GM12891 (cell line): ENCODE data around the gene RLN2.

Experiments used
- PAX5 ChIP-seq: IDR thresholded peaks from 2 replicates; pipeline ENCODE4 v1.6.1; 2011; ENCODE audit warnings: low read length, moderate library complexity, mild to moderate bottlenecking; ENCODE audit not compliant: insufficient read depth, severe bottlenecking
- POLR2A ChIP-seq: IDR thresholded peaks from 2 replicates; pipeline ENCODE4 v1.6.1; 2011; ENCODE audit warnings: low read depth, low read length, control low read depth
- POLR2AphosphoS5 ChIP-seq: IDR thresholded peaks from 2 replicates; pipeline ENCODE4 v1.6.1; 2011; ENCODE audit warnings: low read depth, low read length, control low read depth
- POU2F2 ChIP-seq: IDR thresholded peaks from 2 replicates; pipeline ENCODE4 v1.6.1; 2011; ENCODE audit warnings: low read depth, mild to moderate bottlenecking, control low read depth, low read length, moderate library complexity
- SPI1 ChIP-seq: IDR thresholded peaks from 2 replicates; pipeline ENCODE4 v1.6.1; 2011; ENCODE audit warnings: low read depth, low read length, control low read depth
- TAF1 ChIP-seq: IDR thresholded peaks from 2 replicates; pipeline ENCODE4 v1.6.1; 2011; ENCODE audit warnings: low read depth, low read length, control low read depth

- TF ChIP-seq POLR2AphosphoS5 (no peak), POLR2A (no peak), TAF1 (no peak), SPI1 (no peak), POU2F2 (no peak), PAX5 (no peak)
These were observed 49.7 kb upstream of the RLN2 start for GRCh38 chr9:5354184-5354583.
